Peyer's patch (tissue), 4 donors: ENCODE data around the gene GRK2. TPM values are rescaled to one million over a fixed set of nuclear protein-coding genes. Genes with fewer than 3 reads are reported as not detected.

Experiments
- DNase-seq, 3 donors: peaks; one replicate each; pipeline ENCODE4 v3.0.0-alpha.2; 2017 to 2019
- H3K27ac ChIP-seq, 4 donors: fragments of 200-600 bp; sonication (generic); one replicate each; pipeline ENCODE4 v1.5.1; 2016 to 2019
- H3K27me3 ChIP-seq, 2 donors: fragments of 200-600 bp; sonication (generic); one replicate each; pipeline ENCODE4 v1.5.1; 2019
- H3K36me3 ChIP-seq, 3 donors: fragments of 200-600 bp; sonication (generic); one replicate each; pipeline ENCODE4 v1.5.1; 2016 to 2019
- H3K4me1 ChIP-seq, 4 donors: fragments of 200-600 bp; sonication (generic); one replicate each; pipeline ENCODE4 v1.5.1; 2016 to 2019
- H3K4me3 ChIP-seq, 4 donors: fragments of 200-600 bp; sonication (generic); 1 replicate in 3 of 4; 2 replicates in 1 of 4; pipeline ENCODE4 v1.5.1; 2016 to 2019; ENCODE audit warnings: mild to moderate bottlenecking in 1 of 4
- H3K9me3 ChIP-seq, 4 donors: fragments of 200-600 bp; sonication (generic); one replicate each; pipeline ENCODE4 v1.5.1; 2016 to 2019; ENCODE audit warnings: mild to moderate bottlenecking in 1 of 4
- POLR2A ChIP-seq, 2 donors: fragments of 450-650 bp; IDR thresholded peaks; one replicate each; pipeline ENCODE4 v1.5.1; 2017; ENCODE audit warnings: antibody characterized with exemption in 2 of 2, mild to moderate bottlenecking in 2 of 2, moderate library complexity in 2 of 2
- total RNA-seq, 4 donors: library from RNA; depleted of rRNA; stranded (reverse); fragments of >200 nt; gene quantifications; one replicate each; pipeline ENCODE4 v1.1.0, GENCODE V29; 2016
- TF ChIP-seq, protein P1 (sequence below), 6 experiments: fragments of 450-650 bp in 4 of 6; fragments of 200-600 bp in 2 of 6; sonication (generic) in 1 of 6; IDR thresholded peaks; one replicate each; pipeline ENCODE4 v1.5.1; 2017 to 2019; ENCODE audit warnings: antibody characterized with exemption in 6 of 6, mild to moderate bottlenecking in 3 of 6, moderate library complexity in 1 of 6

GRK2 gene
- total RNA-seq, 4 donors from 2014 or later, result 103 to 276 (median 163) TPM

DNA sequence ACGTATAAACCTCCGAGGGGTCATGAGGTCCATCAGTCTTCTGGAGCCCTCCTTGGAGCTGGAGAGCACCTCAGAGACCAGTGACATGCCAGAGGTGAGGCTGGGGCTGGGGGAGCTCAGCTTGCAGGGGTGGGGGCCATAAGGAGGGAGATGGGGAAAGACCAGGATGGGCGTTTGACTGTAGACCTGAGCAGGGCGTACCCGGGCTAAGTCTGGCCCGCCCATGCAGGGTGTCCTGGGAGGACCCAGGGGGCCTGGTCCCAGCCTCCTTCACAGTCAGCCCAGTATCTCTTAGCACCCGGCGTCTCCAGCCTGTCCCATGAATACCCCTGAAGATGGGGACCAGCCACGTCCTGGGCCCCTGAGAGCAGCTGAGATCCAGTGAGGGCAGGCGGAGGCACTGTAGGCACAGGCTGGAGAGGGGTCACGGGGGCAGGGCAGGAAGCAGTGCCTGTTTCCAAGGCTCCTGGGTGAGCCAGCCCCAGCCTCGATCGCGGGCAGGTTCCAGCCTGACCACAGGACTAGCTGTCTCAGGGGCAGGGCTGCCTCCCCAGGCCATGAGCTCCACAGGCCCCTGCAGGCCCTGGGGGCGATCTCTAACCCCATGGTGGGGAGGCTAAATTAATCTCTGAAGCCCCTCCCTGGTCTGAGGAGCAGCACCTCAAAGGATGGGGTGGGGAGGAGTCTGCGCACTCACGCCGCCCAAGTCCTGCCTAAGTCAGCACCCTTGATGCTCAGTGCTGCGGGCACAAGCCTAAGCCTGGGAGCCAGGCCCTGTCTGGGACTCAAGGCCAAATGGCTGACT, 44.2 kb downstream of the GRK2 start:
- Histone ChIP-seq H3K4me3 (no peak overlapping the region), H3K36me3 (peaks cover 0 to 49% (median 0%) of the 10 kb centered on the region in 3 donors), H3K27me3 (no peaks in the 10 kb centered on the region), H3K9me3 (no peaks in the 10 kb centered on the region), H3K4me1 (peaks cover 0 to 16% (median 0%) of the 10 kb centered on the region in 4 donors), H3K27ac (no peak overlapping the region)
- no peak for DNase-seq
- TF ChIP-seq, protein P1, sequence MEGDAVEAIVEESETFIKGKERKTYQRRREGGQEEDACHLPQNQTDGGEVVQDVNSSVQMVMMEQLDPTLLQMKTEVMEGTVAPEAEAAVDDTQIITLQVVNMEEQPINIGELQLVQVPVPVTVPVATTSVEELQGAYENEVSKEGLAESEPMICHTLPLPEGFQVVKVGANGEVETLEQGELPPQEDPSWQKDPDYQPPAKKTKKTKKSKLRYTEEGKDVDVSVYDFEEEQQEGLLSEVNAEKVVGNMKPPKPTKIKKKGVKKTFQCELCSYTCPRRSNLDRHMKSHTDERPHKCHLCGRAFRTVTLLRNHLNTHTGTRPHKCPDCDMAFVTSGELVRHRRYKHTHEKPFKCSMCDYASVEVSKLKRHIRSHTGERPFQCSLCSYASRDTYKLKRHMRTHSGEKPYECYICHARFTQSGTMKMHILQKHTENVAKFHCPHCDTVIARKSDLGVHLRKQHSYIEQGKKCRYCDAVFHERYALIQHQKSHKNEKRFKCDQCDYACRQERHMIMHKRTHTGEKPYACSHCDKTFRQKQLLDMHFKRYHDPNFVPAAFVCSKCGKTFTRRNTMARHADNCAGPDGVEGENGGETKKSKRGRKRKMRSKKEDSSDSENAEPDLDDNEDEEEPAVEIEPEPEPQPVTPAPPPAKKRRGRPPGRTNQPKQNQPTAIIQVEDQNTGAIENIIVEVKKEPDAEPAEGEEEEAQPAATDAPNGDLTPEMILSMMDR (IDR thresholded peaks at IDR 0.05), result no peak
- TF ChIP-seq POLR2A (IDR thresholded peaks at IDR 0.05), result no peak

DNA sequence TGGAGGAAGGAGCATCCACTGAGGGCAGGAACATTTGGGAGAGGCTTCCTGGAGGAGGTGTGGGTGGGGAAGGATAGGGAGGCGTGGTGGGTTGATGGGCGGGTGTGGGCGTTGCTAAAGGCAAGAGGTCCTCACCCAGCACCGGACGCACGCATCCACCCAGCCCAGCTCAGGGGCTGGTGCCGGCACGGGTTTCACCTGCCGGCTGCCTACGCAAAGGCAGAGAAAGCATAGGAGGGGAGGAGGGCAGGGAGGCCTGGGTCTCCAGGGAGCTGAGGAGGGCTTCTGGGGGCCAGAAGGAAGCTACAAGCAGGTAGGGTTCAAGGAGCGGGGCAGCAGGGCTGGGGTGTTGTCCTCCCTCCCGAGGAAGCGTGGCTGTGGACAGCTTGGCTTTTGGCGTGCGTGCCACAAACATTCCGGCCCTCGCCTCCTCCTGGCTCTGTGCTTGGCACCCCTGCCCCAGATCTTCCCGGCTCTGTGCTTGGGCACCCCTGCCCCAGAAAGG, 44.8 kb downstream of the GRK2 start:
- H3K27me3 ChIP-seq, result no peaks in the 10 kb centered on the region
- H3K4me1 ChIP-seq, result peaks cover 0 to 16% (median 0%) of the 10 kb centered on the region in 4 donors
- no peak overlapping the region for H3K27ac ChIP-seq
- H3K4me3 ChIP-seq, result no peak overlapping the region
- H3K9me3 ChIP-seq, result no peaks in the 10 kb centered on the region
- TF ChIP-seq POLR2A (IDR thresholded peaks at IDR 0.05), result no peak
- TF ChIP-seq, protein P1 (IDR thresholded peaks at IDR 0.05), result no peak
- no peak for DNase-seq
- peaks cover 0 to 49% (median 0%) of the 10 kb centered on the region in 3 donors for H3K36me3 ChIP-seq

DNA sequence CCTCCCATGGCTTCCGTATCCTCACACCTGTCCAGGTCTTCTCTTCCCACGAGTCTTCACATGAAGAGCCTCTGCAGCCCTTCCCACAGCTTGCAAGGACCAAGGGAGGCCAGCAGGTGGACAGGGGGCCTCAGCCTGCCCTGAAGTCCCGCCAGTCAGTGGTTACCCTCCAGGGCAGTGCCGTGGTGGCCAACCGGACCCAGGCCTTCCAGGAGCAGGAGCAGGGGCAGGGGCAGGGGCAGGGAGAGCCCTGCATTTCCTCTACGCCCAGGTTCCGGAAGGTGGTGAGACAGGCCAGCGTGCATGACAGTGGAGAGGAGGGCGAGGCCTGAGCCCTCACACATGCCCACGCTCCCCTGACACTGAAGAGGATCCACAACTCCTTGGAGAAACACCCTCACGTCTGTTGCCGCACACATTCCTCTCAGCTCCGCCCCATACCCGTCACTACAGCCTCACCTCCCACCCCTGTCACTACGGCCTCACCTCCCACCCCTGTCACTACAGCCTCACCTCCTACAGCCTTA, 45.3 kb downstream of the GRK2 start:
- no peak for DNase-seq
- peaks cover 0 to 43% (median 0%) of the 10 kb centered on the region in 3 donors for H3K36me3 ChIP-seq

DNA sequence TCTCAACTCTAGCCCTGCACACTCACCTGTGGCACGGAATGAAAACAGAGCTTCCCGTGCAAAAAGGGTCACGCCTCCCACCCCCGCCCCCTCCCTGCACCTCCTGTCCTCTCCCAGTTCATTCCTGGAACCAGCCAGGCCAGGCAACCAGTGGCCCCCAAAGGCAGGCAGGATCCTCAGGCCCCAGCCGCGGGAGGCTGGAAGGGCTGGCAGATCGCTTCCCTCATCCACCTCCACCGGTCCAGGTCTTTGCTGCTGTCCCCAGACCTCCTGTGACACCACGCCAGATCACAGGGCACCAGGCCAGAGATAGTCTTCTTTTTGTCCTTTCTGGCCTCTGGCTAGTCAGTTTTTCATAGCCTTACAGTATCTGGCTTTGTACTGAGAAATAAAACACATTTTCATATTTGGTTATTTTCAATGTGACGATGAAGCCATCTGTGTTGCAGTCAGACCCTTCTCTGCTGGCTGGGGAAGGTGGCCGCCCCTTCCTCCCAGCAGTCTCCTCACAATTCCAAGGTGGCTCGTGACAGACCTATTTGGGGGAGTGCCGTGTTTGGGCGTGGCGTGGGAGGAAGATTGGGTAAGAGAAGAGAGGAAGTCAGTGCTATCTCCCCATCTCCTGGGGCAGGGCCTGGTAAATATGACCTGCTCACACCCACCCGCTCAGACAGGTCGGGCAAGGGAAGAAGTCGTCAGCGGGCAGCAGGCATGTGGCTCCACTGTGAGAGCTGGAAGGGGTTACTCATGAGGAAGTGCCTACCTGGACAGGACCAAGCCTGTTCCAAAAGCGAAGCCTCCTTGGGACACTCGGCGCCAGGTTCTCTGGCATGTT, 46.1 kb downstream of the GRK2 start:
- TF ChIP-seq POLR2A (IDR thresholded peaks at IDR 0.05), result peak in 1 of 2 donors; percentile 36
- TF ChIP-seq, protein P1 (IDR thresholded peaks at IDR 0.05), result no peak
- Histone ChIP-seq H3K27me3 (no peaks in the 10 kb centered on the region), H3K27ac (peak overlapping the region in 2 of 4 donors; percentile 39 to 60), H3K4me1 (peaks cover 0 to 16% (median 0%) of the 10 kb centered on the region in 4 donors), H3K36me3 (peaks cover 0 to 37% (median 0%) of the 10 kb centered on the region in 3 donors), H3K9me3 (no peaks in the 10 kb centered on the region), H3K4me3 (no peak overlapping the region)
- peak in 2 of 3 donors; percentile 74 to 80 for DNase-seq

More for the DNA sequence above, 45.3 kb downstream of the GRK2 start:
- H3K27ac ChIP-seq, result peak overlapping the region in 1 of 4 donors; percentile 60
- H3K9me3 ChIP-seq, result no peaks in the 10 kb centered on the region
- no peak overlapping the region for H3K4me3 ChIP-seq
- no peaks in the 10 kb centered on the region for H3K27me3 ChIP-seq
- TF ChIP-seq, protein P1 (IDR thresholded peaks at IDR 0.05), result no peak
- TF ChIP-seq POLR2A (IDR thresholded peaks at IDR 0.05), result no peak
- H3K4me1 ChIP-seq, result peaks cover 0 to 16% (median 0%) of the 10 kb centered on the region in 4 donors
